ENCODE measurements around the gene ATP5F1B. TPM values are rescaled to one million over a fixed set of nuclear protein-coding genes. Genes with fewer than 3 reads are reported as not detected.

Gene ATP5F1B
- total RNA-seq, 1 experiment from 2014 or later = 1,051 TPM

- Histone ChIP-seq H3K27ac (ENCODE audit: low read depth, low read length) (peak overlapping the region; percentile 88), H3K4me3 (replicated peaks in 1 of 2; ENCODE audit: low read depth in 1 of 2, low read length in 2 of 2) (peak overlapping the region; percentile 80 to 93), H3K4me2 (ENCODE audit: low read length) (peak overlapping the region; percentile 98), H3K27me3 (ENCODE audit: insufficient read depth, low read length) (no peaks in the 10 kb centered on the region), H3K36me3 (ENCODE audit: control insufficient read depth in 1 of 2, insufficient read depth in 2 of 2, low read length in 2 of 2) (peaks cover 20 to 24% of the 10 kb centered on the region in 2 experiments), H2AFZ (ENCODE audit: low read depth, low read length, poor library complexity, severe bottlenecking) (no peak overlapping the region), H3K9me2 (ENCODE audit: insufficient read depth) (no peaks in the 10 kb centered on the region), H3K4me1 (ENCODE audit: control insufficient read depth in 1 of 2, insufficient read depth in 2 of 2, low read length in 2 of 2) (peaks cover 44 to 76% of the 10 kb centered on the region in 2 experiments), H3K79me2 (ENCODE audit: insufficient read depth, low read length) (peaks cover 49% of the 10 kb centered on the region), H4K20me1 (ENCODE audit: insufficient read depth) (no peaks in the 10 kb centered on the region), H3K9me3 (ENCODE audit: control insufficient read depth in 1 of 2, insufficient read depth in 1 of 2, low read depth in 1 of 2, low read length in 2 of 2) (no peaks in the 10 kb centered on the region), H3K9ac (ENCODE audit: low read length) (peak overlapping the region; percentile 79)
- CTCF ChIA-PET = interaction anchor here (1.0 to 3.6 kb wide), 7 partner anchors 7 to 445 kb away, joined by 3 to 34 read pairs (median 6); partner anchors contain the start of genes PTGES3 and STAT2
- peak; percentile 79 for DNase-seq (ENCODE audit: low read depth, low spot score)
- intact Hi-C loops (cut with micrococcal nuclease) = no loop called here
- BruUV-seq (replicated peaks) = TSS peak; percentile 51
- POLR2A ChIA-PET = interaction anchor here (0.7 to 2.3 kb wide), 7 partner anchors 11 to 120 kb away, joined by 3 to 23 read pairs (median 4); partner anchors contain the start of genes ATP5F1B, NACA, PTGES3 and RBMS2
- RAD21 ChIA-PET (ENCODE audit: low non-redundant PET in 1 of 2, low total read pairs in 2 of 2, uncharacterized antibody in 2 of 2, unreplicated experiment in 2 of 2) = no interaction called here
- peak; percentile 57 for ATAC-seq
- no peak for TF ChIP-seq ELF1 (IDR thresholded peaks at IDR 0.05; ENCODE audit: borderline replicate concordance, low read depth)
- peak; percentile 56; the same call in 1 of the 2 replicates for TF ChIP-seq ZFX (IDR thresholded peaks at IDR 0.05)
- no peak for TF ChIP-seq FOSL1 (IDR thresholded peaks at IDR 0.05; ENCODE audit: low read depth)
- TF ChIP-seq YY1 (IDR thresholded peaks at IDR 0.05; ENCODE audit: extremely low read depth, insufficient replicate concordance, low read depth, low read length) = peak; percentile 60
- TF ChIP-seq POLR2AphosphoS5 (IDR thresholded peaks at IDR 0.05; ENCODE audit: low read depth, low read length) = peak; percentile 65
- TF ChIP-seq, protein P1, sequence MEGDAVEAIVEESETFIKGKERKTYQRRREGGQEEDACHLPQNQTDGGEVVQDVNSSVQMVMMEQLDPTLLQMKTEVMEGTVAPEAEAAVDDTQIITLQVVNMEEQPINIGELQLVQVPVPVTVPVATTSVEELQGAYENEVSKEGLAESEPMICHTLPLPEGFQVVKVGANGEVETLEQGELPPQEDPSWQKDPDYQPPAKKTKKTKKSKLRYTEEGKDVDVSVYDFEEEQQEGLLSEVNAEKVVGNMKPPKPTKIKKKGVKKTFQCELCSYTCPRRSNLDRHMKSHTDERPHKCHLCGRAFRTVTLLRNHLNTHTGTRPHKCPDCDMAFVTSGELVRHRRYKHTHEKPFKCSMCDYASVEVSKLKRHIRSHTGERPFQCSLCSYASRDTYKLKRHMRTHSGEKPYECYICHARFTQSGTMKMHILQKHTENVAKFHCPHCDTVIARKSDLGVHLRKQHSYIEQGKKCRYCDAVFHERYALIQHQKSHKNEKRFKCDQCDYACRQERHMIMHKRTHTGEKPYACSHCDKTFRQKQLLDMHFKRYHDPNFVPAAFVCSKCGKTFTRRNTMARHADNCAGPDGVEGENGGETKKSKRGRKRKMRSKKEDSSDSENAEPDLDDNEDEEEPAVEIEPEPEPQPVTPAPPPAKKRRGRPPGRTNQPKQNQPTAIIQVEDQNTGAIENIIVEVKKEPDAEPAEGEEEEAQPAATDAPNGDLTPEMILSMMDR (IDR thresholded peaks at IDR 0.05 in 2 of 3, conservative IDR thresholded peaks at IDR 0.05 in 1 of 3; ENCODE audit: borderline replicate concordance in 1 of 3, insufficient read depth in 1 of 3, low read depth in 2 of 3, low read length in 2 of 3) = peak in 2 of 3 experiments; percentile 56 to 63; a peak in 4 of 6 replicates
Measured at GRCh38 chr12:56634837-56635791, 10.7 kb downstream of the ATP5F1B start.

All from HCT116 (cell line).